D721Med (cell line): ENCODE results near the gene RYR2.

Source experiments
- DNase-seq: peaks from one replicate; pipeline ENCODE4 v3.0.0; 2011; ENCODE audit warnings: low spot score; ENCODE audit not compliant: insufficient read length
- FAIRE-seq: peaks from 2 replicates; lab custom pipeline; 2011; peaks lifted over from hg19 to GRCh38; lab: Jason Lieb, UNC
- CTCF ChIP-seq: IDR thresholded peaks from 2 replicates; pipeline ENCODE4 v1.5.1; 2012; ENCODE audit warnings: mild to moderate bottlenecking, control low read depth; ENCODE audit not compliant: insufficient read depth; ENCODE audit errors: missing control alignments

RYR2 gene

GRCh38 chr1:237749122-237749521, 707.1 kb downstream of the RYR2 start:
- DNase-seq (no peak), FAIRE-seq (no peak)
- no peak for TF ChIP-seq CTCF

GRCh38 chr1:237751090-237751489, 709.1 kb downstream of the RYR2 start:
- DNase-seq, result no peak
- peak; percentile 6 for FAIRE-seq
- TF ChIP-seq CTCF, result no peak

GRCh38 chr1:237754627-237755026, 712.6 kb downstream of the RYR2 start:
- TF ChIP-seq CTCF, result no peak
- DNase-seq (no peak), FAIRE-seq (peak; percentile 55)

GRCh38 chr1:237756304-237756967, 714.5 kb downstream of the RYR2 start:
- FAIRE-seq (no peak), DNase-seq (no peak)
- TF ChIP-seq CTCF, result no peak

- FAIRE-seq (no peak), DNase-seq (no peak)
- no peak for TF ChIP-seq CTCF
These were observed 717.4 kb downstream of the RYR2 start for GRCh38 chr1:237759377-237759776.

GRCh38 chr1:237760951-237761350, 719.0 kb downstream of the RYR2 start:
- no peak for TF ChIP-seq CTCF
- FAIRE-seq (no peak), DNase-seq (no peak)

GRCh38 chr1:237763137-237763536, 721.2 kb downstream of the RYR2 start:
- FAIRE-seq, result no peak
- DNase-seq, result no peak
- TF ChIP-seq CTCF, result no peak
